Measurements from ENCODE around the gene CCDC179.

The CCDC179 gene

DNA sequence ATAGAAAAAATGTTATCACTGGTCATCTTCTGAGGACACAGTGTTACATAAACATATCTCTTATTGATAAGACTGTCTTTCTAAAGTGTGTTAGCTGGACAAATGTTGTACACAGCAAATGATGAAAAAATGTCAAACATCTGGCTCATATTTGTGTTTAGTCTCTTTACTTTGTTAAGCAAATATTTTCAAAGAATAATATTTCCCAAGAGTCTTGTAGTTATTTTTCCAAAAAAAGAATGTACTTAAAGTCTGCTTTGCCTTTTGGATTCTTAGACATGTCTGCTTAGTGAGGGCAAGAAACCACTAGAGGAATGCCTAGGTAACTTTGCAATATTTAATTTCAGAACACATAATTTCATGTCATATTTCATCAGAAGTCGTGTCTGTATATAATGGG is 23.9 kb upstream of the CCDC179 start:
- Histone ChIP-seq H3K4me2 (ENCODE audit: low read depth, low read length, poor library complexity, severe bottlenecking) (no peak overlapping the region), H2AFZ (ENCODE audit: low read length) (no peak overlapping the region), H3K4me3 (ENCODE audit: low read length, poor library complexity, severe bottlenecking) (no peak overlapping the region), H3K9me3 (ENCODE audit: insufficient read depth, low read depth, low read length) (no peaks in the 10 kb centered on the region), H3F3A (ENCODE audit: low read depth) (no peaks in the 10 kb centered on the region), H3K79me2 (ENCODE audit: insufficient read depth, low read length) (no peaks in the 10 kb centered on the region), H3K9me2 (replicated peaks; ENCODE audit: low read depth, low read length) (no peaks in the 10 kb centered on the region), H3K4me1 (ENCODE audit: insufficient read depth, low read length, poor library complexity, severe bottlenecking) (no peaks in the 10 kb centered on the region), H4K20me1 (ENCODE audit: insufficient read depth, low read length, poor library complexity, severe bottlenecking) (no peaks in the 10 kb centered on the region), H3K9ac (ENCODE audit: low read depth, low read length, poor library complexity, severe bottlenecking) (no peak overlapping the region), H3K27me3 (ENCODE audit: insufficient read depth, low read length, poor library complexity, severe bottlenecking) (no peaks in the 10 kb centered on the region), H3K36me3 (ENCODE audit: insufficient read depth, low read length) (no peaks in the 10 kb centered on the region)
- no peak for TF ChIP-seq EZH2phosphoT487 (IDR thresholded peaks at IDR 0.05; ENCODE audit: borderline replicate concordance)
- TF ChIP-seq, protein P1, sequence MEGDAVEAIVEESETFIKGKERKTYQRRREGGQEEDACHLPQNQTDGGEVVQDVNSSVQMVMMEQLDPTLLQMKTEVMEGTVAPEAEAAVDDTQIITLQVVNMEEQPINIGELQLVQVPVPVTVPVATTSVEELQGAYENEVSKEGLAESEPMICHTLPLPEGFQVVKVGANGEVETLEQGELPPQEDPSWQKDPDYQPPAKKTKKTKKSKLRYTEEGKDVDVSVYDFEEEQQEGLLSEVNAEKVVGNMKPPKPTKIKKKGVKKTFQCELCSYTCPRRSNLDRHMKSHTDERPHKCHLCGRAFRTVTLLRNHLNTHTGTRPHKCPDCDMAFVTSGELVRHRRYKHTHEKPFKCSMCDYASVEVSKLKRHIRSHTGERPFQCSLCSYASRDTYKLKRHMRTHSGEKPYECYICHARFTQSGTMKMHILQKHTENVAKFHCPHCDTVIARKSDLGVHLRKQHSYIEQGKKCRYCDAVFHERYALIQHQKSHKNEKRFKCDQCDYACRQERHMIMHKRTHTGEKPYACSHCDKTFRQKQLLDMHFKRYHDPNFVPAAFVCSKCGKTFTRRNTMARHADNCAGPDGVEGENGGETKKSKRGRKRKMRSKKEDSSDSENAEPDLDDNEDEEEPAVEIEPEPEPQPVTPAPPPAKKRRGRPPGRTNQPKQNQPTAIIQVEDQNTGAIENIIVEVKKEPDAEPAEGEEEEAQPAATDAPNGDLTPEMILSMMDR (conservative IDR thresholded peaks at IDR 0.05; ENCODE audit: low read length): no peak

DNA sequence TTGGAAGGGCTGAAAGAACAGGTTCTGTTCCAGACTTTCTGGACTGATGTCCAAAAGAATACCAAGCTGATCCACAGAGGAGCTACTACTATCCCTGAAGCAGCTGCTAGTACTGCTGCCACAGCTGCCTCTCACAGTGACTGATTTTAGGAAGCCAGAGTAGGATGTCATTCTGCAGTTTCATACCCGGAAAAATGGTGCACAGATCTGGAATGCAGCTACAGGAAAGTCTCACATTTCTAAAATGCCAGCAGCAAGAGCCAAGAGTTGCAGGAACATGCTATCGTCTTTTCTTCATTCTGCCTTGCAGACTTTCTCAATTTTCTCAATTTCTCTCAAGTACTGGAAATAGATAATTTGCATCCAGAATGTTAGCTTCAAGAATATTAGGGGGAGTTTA is 19.4 kb upstream of the CCDC179 start:
- Histone ChIP-seq H3K4me2 (ENCODE audit: low read depth, low read length, poor library complexity, severe bottlenecking) (no peak overlapping the region), H3K27me3 (ENCODE audit: insufficient read depth, low read length, poor library complexity, severe bottlenecking) (no peaks in the 10 kb centered on the region), H3K9me3 (ENCODE audit: insufficient read depth, low read depth, low read length) (no peaks in the 10 kb centered on the region), H3K4me1 (ENCODE audit: insufficient read depth, low read length, poor library complexity, severe bottlenecking) (no peaks in the 10 kb centered on the region), H3K36me3 (ENCODE audit: insufficient read depth, low read length) (no peaks in the 10 kb centered on the region), H3K4me3 (ENCODE audit: low read length, poor library complexity, severe bottlenecking) (no peak overlapping the region), H3K9ac (ENCODE audit: low read depth, low read length, poor library complexity, severe bottlenecking) (no peak overlapping the region), H4K20me1 (ENCODE audit: insufficient read depth, low read length, poor library complexity, severe bottlenecking) (no peaks in the 10 kb centered on the region), H2AFZ (ENCODE audit: low read length) (no peak overlapping the region), H3F3A (ENCODE audit: low read depth) (no peaks in the 10 kb centered on the region), H3K9me2 (replicated peaks; ENCODE audit: low read depth, low read length) (no peaks in the 10 kb centered on the region), H3K79me2 (ENCODE audit: insufficient read depth, low read length) (no peaks in the 10 kb centered on the region)
- TF ChIP-seq EZH2phosphoT487 (IDR thresholded peaks at IDR 0.05; ENCODE audit: borderline replicate concordance): no peak
- TF ChIP-seq, protein P1 (conservative IDR thresholded peaks at IDR 0.05; ENCODE audit: low read length): no peak

DNA sequence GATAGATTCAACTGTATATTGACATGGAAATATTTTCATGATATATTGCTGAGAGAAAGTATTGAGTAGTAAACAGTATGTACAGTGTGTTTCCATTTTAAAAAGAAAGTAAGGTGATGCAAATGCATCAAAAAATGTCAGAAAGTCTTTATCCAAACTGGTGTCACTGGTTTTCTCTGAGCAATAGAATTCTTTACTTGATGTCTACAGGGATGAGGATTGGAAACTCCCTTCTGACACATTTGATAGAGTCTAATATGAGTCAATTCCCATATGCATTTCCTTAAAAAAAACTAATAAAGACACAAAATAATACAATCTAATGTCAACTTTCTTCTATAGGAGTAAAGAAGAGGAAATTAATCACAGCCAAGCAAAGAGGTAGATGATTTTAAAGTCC is 18.3 kb upstream of the CCDC179 start:
- Histone ChIP-seq H3K4me2 (ENCODE audit: low read depth, low read length, poor library complexity, severe bottlenecking) (no peak overlapping the region), H4K20me1 (ENCODE audit: insufficient read depth, low read length, poor library complexity, severe bottlenecking) (no peaks in the 10 kb centered on the region), H3F3A (ENCODE audit: low read depth) (no peaks in the 10 kb centered on the region), H2AFZ (ENCODE audit: low read length) (no peak overlapping the region), H3K36me3 (ENCODE audit: insufficient read depth, low read length) (no peaks in the 10 kb centered on the region), H3K4me1 (ENCODE audit: insufficient read depth, low read length, poor library complexity, severe bottlenecking) (no peaks in the 10 kb centered on the region), H3K27me3 (ENCODE audit: insufficient read depth, low read length, poor library complexity, severe bottlenecking) (no peaks in the 10 kb centered on the region), H3K9ac (ENCODE audit: low read depth, low read length, poor library complexity, severe bottlenecking) (no peak overlapping the region), H3K79me2 (ENCODE audit: insufficient read depth, low read length) (no peaks in the 10 kb centered on the region), H3K9me2 (replicated peaks; ENCODE audit: low read depth, low read length) (no peaks in the 10 kb centered on the region), H3K9me3 (ENCODE audit: insufficient read depth, low read depth, low read length) (no peaks in the 10 kb centered on the region), H3K4me3 (ENCODE audit: low read length, poor library complexity, severe bottlenecking) (no peak overlapping the region)
- TF ChIP-seq EZH2phosphoT487 (IDR thresholded peaks at IDR 0.05; ENCODE audit: borderline replicate concordance): no peak
- TF ChIP-seq, protein P1 (conservative IDR thresholded peaks at IDR 0.05; ENCODE audit: low read length): no peak

All from Loucy (cell line).